Stimulated activated CD8-positive, alpha-beta memory T cell treated with anti-CD3 and anti-CD28 coated beads, Interleukin-2, amount 100 ng/mL, for 1 hour (primary cell): ENCODE data around the gene TPCN2.
"Not testable (repeated sequence)": the region's sequence is repeated elsewhere in the genome, so short reads cannot be mapped to it uniquely, and the experiment has no call there.

Experiments used
- DNase-seq, 2 donors: peaks; one replicate each; pipeline ENCODE4 v3.0.0-alpha.2; 2020; ENCODE audit warnings: low read depth in 2 of 2

The TPCN2 gene

DNA sequence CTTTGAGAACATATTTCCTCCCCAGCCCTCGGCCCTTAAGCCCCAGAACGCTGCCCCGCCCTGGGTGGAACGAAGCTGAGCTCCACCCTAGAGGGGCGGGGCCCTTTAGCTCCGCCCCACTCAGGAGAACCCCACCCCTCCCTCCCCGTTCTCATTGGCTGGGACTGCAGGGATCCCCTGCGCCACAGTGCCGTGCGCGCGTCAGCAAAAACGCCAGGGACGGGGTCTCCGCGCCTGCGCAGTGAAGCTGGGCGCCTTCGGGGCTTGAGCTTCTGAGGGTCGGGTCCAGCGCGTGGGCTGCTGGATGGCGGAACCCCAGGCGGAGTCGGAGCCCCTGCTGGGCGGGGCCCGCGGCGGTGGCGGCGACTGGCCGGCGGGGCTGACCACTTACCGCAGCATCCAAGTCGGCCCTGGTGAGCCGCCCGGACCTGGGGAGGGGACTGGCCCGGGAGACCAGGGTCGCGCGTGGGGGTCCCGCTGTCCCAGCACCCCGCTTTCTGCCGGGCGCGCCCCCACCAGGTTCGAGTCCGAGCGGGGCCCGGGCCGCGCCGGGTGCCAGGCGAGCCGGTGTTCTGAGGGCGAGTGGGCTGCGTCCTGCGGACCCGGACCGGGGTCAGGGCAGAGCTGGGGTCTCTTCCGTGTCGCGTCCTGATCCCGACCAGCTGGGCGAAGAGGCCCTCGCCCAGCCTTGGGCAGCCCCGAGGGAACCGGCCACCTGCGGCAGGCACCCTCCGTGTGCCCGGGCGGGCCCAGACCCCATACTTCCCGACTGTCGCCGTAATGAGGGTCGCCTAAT, at the start of gene TPCN2:
Gene TPCN2 (plus strand): TSS at position 239 of the 796 bp plus-strand sequence. CDS start 66 bp downstream, at position 305.
- DNase-seq = peak; percentile 70 to 86

DNA sequence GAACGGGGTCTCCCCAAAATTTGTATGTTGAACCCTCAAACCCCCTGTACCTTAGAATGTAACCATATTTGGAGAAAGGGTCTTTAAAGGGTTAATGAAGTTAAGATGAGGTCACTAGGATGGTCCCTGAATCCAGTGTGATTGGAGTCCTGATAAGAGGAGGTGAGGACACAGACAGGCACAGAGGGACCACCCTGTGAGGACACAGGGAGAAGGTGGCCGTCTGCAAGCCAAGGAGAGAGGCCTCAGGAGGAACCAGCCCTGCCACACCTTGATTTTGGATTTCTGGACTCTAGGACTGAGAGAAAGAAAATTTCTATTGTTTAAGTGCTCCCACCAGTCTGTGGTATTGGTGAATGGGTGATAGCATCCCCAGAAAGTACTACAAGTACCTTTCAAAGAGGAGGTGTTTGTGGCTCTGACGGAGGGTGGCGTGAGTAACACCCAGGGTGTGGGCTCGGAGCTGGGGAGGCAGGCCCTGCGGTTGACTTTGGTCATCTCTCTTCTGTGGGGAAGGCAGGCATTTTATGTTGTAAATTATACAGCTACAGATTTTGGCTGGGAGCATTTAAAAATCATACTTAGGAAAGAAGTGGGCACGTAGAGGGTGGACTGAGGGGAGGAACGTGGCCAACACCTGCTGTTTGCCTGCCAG, 49.5 kb upstream of the TPCN2 start:
- DNase-seq = peak in 1 of 2 donors; percentile 4

DNA sequence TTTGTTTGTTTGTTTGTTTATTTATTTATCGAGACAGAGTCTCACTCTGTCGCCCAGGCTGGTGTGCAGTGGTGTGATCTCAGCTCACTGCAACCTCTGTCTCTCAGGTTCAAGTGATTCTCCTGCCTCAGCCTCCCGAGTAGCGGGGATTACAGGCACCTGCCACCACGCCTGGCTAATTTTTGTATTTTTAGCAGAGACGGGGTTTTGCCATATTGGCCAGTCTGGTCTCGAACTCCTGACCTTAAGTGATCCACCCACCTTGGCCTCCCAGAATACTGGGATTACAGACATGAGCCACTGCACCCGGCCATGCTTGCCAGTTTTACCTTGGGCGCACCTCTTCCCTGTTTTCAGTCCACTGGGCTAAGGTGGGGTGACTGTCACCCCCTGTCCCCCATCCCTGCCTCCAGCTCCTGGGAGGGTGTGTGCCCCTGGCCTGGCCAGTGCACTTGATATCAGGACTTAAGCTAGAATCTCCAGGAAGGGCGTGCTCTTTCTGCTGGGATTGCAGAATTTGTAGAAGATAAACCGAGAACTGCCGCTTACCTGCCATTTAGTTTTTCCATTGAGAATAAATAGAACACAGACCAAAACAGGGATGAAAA, 48.9 kb upstream of the TPCN2 start:
- DNase-seq = not testable (repeated sequence)

DNA sequence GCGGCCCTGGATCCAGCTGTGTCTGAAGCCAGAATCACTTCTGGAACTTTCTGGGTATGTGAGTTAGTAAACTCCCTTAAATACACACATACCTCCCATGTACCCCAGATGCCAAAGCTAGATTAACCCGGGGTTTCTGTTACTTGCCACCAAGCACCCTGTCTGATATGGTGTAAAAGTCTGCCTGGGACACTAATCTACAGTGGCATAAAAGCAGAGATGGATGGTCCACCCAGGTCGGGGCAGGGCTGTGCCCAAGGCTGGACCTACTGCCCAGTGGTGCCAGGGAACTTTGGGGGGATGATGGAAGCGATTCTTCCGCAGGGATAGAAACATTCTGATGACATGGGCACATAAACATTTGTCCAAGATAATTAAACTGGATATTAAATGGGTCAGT, 48.3 kb upstream of the TPCN2 start:
- DNase-seq = no peak

DNA sequence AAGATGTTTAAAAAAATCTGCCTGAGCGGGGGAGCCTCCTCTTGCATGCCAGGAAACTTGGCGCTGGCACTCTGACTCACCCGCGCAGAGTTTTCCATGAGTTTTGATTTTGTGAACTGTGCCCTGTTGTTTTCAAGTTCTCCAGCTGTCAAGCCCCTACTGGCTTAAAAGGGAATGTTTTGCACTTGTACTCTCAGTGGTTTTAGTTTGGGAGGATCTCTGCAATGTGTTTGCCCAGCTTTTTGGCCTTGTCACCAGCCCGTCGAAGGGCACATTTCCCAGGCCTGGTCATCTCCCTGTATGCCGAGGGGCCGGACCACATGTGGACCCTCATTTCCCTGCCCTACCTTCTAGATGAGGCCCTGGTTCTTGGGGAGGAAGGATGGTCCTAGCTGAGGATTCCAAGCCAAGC, 47.9 kb upstream of the TPCN2 start:
- DNase-seq = no peak

DNA sequence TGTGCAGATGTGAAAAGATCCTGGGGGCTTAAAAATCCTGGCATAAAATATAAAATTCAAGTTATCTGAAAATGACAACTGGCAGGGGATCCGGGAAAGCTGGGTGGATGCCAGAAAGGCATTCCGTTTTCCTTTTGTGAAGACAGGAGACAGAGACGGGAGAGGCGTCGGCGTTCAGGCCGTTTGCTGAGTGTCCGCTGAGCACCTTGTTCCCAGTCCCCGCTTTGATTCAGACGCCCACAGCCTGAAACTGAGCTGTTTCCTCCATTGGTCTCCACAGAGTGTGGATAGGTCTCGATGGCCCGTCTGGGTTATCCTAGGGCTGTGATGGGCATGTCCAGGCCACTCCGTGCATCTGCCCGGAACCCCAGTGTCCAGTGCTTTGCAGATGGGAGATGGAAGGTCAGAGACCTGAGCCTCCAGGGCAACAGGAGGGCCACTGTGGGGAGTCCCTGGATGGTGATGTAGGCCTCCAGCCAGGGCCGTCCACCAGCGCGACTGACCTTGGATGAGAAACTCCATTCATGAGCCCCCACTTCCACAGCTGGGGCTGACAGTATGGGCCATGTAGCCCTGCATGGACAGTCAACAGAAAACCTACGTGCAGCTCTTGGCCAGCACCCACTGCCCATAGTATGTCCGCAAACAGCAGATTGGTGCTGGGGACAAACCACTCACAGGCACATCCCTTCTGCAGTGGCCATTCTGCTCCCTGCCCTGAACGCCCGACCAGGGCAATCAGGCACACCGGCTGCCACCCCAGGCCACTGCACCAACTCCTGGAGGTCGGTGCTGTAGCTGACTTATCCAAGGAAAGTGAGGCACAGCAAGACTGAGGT, 47.3 kb upstream of the TPCN2 start:
- DNase-seq = no peak

DNA sequence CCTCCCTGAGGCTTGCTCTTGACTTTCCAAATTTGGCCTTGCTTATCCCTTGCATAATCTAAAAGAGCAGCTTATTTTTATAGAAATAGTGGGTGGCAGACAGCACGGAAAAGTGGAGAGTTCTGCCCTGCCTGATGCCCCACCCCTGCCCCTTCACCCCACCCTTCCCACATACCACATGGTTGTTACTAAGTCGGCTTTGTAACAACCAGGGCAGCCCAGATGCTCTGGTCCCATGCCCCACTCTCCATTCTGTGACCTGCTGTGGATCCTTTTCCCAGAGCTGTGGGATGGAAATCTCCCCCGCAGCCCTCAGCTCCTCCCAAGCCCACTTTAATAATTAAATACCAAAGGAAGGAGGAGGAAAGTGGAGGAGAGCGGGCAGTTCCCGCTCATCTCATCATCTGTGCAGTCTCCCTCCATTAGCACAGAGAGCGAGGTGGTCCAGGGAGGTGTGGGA, 46.6 kb upstream of the TPCN2 start:
- DNase-seq = no peak

DNA sequence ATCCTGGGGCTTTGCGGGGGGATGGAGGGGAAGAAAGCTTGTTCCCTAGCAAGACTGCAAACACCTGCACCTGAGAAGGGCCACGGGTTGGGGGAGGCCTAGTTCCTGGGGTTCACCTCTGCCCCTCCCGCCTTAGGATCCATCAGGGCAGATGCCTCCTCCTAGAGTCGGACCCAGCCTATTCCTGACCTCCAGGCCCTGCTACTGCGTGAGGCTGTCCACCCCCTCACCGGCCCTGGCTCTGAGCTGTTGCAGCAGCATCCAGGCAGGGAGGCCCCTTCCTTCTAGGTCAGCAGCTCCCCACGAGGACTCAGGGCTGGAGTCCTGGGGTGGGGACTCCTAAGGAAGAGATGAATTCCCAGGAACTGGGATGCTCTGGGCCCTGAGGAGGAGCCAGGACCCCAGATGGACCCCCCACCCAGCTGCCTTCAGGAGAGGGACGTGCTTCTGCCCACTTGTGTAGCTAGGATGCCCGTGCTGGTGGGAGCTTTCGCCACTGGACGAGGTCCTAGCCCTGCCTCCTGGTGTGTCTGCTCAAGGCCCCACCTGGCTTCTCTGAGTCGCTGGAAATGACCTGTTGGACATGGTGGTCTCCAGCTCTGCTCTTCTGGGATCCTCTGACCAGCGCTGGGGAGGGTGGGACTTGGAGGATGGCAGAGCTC, 46.0 kb upstream of the TPCN2 start:
- no peak for DNase-seq

DNA sequence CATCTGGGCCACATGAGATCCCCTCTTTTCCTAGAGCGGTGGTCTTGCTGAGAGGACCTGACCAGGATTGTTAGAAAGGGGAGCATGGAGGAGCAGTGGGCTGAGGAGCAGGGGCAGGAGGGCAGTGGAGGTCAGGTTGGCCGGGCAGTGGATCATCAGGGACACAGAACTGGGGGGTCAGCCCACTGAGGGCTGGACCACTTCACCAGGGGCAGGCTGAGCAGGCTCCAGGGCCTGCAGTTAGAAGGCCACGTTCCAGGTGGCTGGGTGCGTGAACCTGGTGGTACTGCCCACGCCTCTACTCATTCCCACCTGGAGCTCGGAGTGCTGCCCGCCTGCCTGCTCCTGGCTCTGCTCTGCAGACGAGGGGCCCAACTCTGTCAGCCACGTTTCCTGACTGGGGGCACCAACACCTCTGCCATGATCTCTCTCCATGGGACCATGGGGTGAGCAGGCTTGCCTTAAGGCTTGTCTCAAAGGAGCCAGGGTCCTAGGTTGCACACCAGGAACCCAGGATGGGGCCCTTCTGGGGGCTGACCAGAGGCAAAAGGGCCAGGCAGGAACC, 45.3 kb upstream of the TPCN2 start:
- no peak for DNase-seq

DNA sequence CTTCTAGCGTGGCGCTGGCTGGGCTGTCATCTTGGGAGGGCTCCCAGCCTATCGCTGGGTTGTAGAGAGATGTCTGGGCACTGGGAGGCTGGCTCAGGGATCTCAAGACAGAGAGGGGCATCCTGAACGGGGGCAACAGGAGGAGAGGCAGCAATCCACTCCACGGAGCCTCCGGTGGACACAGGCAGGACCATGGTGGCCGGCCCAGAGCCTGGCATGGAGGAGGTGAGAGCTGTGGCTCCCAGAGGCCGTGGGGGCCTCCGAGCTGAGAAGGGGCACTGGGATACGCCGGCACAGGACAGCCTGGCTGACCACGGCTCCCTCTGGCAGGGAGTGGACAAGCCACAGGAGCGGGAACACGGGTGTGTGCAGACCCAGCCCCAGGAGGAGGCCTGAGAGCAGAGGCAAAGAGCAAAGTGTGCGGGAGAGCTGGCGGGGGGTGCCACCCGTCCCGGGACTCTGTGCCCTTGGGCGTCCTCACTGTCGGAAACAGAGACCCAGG, 44.8 kb upstream of the TPCN2 start:
- DNase-seq = no peak

DNA sequence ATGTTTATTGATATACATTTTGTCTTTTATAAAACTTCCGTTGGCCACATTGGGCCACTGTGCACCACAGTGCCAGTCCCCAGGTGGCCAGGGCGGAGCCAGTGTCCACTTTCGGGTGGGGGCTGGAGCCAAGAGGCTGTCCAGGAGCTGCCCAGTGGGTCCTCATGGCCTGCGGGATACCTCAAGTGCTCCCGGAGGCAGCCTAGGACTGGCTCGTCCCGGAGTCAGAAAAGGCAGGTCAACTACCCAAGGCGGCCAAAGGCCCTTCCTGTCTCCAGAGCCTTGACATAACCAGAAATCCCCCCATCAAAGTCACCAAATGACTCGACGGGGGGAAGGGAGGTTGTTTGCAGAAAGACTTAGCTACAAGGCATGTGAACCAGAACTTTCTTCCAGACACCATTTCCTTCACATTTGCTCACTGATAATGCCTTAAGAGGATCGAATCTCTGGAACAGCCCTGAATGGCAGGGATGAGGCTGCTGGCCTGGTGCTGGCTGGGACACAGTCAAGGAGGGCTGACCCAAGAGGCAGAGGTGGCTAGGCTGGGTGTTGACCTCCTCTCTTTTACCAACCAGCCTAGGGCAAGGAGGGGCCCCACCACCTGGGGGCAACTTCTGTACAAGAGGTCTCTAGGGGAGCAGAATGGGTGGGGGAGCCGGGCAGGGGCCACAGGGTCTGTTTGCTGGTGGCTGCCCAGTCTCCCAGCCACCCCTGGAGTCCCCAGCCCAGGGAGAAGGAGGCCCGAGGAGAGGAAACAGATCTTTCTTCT, 44.1 kb upstream of the TPCN2 start:
- no peak for DNase-seq

DNA sequence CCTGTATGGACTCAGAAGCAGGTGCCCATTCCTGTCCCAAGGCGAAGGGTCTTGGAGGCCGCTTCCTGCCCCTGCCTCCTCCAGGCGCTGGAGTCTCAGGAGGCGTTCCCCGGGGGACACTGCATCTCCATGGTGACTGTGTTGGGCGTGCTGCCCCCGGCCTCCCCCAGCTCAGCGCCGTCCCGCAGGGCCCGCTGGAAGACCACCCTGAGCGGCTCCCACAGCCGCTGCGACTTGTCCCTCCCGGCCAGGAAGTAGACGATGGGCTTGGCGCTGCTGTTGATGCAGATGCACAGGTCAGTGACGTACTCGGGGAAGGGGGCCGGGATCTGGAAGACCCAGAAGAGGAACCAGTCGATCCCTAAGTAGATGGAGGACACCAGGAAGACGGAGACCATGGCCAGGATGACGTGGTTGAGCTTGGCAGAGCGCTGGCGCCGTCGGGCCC, 43.5 kb upstream of the TPCN2 start:
- DNase-seq = no peak

DNA sequence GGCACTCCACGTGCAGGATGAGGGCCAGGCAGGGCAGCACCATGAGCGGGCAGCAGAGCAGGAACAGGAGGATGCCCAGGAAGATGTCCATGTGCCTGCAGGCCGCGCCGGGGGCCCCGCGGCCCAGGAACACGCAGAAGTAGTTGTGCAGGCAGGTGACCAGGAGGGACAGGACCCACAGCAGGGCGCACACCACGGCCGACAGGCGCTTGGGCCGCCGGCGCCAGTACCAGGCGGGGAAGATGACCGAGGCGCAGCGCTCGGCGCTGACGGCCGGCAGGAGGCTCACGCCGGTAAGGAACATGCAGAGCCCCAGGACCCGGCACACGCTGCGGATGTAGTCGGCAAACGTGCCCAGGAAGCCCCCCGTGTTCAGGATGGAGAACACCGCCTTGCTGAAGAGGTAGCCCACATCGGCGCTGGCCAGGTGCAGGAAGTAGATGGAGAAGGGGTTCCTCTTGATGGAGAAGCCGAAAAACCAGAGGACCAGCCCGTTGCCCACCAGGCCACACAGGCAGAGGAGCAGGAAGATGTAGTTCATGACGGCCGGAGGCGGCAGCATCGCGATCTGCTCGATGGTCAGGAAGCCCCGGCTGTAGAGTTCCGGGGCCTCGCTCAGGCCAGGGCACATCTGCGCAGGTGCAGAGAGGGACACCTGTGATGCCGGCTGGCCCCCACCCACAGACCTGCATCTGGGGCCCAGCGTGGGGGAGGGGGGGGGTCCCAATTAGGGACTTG, 42.9 kb upstream of the TPCN2 start:
- no peak for DNase-seq

DNA sequence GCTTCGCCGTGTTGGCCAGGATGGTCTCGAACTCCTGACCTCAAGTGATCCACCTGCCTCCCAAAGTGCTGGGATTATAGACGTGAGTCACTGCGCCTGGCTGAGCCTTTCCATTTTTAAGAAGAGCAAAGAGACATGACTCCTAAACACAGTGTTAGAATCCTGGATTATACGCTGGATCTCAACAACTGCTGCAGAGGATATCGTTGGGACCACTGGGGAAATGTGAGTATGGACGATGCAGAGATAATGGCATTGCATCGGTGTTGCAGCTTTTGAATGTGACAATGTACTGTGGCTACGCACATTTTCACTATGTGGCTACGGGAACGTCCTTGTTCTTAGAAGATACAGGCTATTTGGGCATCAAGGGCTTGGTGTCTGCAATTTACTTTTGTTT, 41.9 kb upstream of the TPCN2 start:
- DNase-seq = no peak

DNA sequence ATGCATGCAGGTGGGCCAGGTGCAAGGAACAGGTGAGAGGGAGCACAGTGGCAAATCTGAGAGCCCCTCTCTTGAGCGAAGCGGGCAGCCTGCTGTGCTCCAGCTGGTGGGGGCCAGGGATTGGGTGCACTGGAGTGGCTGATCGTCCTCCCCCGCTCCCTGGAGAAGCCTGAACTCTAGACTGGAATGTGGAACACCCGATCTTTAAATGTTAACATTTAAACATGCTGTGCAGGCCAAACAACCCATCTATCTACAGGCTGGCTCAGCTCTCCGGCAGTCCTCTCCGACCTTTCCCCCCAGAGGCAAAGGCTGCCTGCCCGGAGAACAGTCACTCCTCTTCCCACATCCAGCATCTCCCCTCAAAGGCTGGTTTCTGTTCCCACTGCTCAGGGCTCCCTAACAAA, 40.8 kb upstream of the TPCN2 start:
- no peak for DNase-seq

DNA sequence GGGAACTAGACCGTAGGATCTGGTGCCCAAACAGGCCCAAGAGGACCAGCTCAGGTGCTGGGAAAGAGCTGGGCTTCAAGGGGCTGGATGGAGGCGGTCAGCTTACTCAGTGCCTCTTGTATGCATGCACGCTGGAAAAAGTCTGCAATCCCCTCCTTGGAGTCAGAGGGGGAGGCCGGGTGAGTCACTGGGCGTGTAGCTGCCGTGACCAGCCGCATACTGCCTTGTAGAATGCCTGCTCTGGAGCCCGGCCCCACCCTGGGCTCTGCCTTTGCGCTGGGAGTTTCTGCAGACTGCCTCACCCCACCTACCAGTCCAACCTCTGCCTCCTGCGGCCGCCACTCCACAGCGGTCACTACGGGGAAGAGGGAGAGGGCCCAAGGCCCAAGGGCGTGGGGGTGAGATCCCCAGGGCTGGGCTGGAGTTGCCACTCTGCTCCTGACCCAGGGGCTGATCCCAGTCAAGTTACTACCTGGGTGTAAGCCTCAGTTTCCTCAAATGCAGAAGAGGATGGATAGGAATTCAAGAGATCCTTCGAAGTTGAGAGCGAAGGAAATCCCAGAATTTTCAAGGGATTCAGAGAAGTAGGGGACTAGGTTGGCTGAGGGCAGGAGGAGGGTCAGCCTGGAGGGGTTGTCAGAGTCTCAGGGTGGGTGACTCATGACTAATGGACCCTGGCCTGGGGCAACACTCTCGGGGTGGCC, 39.8 kb upstream of the TPCN2 start:
- DNase-seq = no peak

DNA sequence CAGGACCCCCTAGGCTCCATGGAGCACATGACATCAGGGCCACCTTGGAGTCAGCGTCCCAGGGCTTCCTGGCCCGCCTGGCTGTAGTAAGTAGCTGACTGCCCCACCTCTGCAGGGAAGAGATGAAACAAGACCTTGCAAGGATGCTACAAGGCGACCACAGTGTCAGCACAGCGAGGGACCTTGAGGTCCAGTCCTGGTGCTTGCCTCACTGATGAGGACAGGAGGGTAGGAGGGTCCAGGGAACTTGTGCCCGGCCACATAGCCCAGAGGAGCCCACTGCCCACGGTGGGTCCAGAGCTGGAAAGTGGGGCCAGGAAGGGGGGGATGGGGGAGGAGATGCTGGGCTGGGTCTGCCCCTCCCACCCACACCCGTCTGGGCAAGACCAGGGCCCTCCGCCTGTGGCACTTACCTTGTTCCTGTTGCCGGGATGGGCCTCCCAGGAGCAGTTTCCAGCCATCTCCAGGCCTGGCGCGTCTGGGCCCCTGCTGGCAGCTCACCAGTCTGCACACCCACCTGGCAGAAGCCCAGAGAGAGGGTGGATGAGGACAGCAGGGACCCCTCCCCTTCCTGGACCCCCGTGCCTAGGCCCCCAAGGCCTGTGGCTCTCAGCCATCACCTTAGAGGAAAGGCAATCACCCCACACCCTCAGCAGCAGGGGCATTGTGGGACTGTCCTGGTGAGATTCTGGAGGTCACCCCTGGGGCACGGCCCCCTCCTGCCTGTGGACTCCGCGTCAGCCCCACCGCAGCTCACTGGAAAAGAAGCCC, 39.1 kb upstream of the TPCN2 start:
- DNase-seq = no peak

DNA sequence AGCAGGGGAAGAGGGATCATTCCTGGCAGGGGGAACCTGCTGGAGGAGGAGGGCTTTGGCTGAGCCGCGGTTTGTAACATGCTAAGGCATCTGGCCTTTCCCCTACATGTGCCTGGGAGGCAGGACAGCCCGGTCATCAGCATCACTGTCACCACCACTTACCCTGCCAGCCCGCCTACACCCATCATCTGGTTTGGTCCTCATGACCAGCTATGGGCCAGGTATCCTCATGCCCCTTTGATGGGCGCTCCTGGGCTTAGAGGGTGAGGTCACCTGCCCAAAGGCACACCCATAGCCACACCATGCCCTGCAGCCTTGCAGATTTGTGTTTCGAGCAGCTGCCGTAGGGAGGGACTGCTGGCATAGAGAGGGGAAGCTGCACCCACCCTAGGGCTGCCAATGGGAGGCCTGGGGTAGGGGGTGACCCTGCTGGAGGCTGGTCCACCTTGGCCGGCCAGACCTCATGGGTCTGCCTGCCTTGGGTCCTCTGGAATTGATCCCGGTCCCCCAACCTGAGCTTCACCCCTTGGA, 38.3 kb upstream of the TPCN2 start:
- DNase-seq = no peak
